SU-DHL-6 (cell line): ENCODE results near the gene GRID2.

Source experiments
- EZH2phosphoT487 ChIP-seq: fragments of 200-600 bp; sonication (generic), shearing (Covaris generic); conservative IDR thresholded peaks from 2 replicates; pipeline ENCODE4 v1.6.1; 2018; ENCODE audit warnings: mild to moderate bottlenecking, antibody characterized with exemption, low read length, moderate library complexity, mixed read lengths
- TF ChIP-seq, protein P1 (sequence below): fragments of 200-600 bp; sonication (generic); IDR thresholded peaks from one replicate; pipeline ENCODE4 v1.5.1; 2017; ENCODE audit warnings: antibody characterized with exemption, mild to moderate bottlenecking, low read length, moderate library complexity; ENCODE audit not compliant: insufficient read depth, poor library complexity, severe bottlenecking

DNA sequence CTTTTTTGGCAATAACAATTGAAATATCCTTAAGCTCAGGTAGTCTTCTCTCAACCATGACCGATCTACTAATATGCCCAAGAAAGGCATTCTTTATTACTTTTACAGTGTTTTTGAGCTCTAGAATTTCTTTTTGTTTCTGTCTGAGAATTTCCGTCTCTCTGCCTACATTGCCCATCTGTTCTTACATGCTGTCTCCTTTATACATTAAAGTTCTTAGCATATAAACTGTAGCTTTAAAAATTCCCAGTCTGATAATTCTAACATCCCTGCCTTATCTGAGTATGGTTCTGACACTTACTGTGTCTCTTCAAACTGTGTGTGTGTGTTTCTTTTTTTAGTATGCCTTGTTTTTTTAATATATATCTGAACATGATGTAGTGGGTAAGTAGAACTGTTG is 658.1 kb downstream of the GRID2 start:
- TF ChIP-seq, protein P1, sequence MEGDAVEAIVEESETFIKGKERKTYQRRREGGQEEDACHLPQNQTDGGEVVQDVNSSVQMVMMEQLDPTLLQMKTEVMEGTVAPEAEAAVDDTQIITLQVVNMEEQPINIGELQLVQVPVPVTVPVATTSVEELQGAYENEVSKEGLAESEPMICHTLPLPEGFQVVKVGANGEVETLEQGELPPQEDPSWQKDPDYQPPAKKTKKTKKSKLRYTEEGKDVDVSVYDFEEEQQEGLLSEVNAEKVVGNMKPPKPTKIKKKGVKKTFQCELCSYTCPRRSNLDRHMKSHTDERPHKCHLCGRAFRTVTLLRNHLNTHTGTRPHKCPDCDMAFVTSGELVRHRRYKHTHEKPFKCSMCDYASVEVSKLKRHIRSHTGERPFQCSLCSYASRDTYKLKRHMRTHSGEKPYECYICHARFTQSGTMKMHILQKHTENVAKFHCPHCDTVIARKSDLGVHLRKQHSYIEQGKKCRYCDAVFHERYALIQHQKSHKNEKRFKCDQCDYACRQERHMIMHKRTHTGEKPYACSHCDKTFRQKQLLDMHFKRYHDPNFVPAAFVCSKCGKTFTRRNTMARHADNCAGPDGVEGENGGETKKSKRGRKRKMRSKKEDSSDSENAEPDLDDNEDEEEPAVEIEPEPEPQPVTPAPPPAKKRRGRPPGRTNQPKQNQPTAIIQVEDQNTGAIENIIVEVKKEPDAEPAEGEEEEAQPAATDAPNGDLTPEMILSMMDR: no peak
- no peak for TF ChIP-seq EZH2phosphoT487
